ENCODE data around the gene CHST7. TPM values are rescaled to one million over a fixed set of nuclear protein-coding genes. Genes with fewer than 3 reads are reported as not detected.

Gene CHST7
- total and polyA plus RNA-seq, 2 donors (not counting 1 experiment from before 2014, with no cell fraction given) = 1.3 to 2.6 TPM

DNA sequence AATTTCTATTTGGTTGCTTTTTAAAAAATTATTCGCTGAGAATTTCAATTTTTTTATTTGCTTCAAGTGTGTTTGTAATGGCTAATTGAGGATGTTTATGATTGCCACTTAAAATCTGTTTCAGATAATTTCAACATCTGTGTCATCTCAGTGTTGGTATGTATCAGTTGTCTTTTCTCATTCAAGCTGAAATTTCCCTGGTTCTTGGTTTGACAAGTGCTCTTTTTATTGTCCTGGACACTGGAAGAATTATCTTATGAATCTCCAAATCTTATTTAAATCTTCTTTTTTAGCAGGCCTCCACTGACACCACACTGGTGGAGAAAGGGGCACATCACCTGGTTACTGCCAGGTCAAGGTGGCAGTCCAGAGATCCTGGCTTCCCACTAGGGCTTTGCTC is 21.5 kb downstream of the CHST7 start:
- POLR2A ChIA-PET = no interaction called here
- TF ChIP-seq EZH2 (IDR thresholded peaks at IDR 0.05; ENCODE audit: borderline replicate concordance, insufficient read depth, low read depth, low read length, poor library complexity, severe bottlenecking) = no peak
- TF ChIP-seq, protein P1, sequence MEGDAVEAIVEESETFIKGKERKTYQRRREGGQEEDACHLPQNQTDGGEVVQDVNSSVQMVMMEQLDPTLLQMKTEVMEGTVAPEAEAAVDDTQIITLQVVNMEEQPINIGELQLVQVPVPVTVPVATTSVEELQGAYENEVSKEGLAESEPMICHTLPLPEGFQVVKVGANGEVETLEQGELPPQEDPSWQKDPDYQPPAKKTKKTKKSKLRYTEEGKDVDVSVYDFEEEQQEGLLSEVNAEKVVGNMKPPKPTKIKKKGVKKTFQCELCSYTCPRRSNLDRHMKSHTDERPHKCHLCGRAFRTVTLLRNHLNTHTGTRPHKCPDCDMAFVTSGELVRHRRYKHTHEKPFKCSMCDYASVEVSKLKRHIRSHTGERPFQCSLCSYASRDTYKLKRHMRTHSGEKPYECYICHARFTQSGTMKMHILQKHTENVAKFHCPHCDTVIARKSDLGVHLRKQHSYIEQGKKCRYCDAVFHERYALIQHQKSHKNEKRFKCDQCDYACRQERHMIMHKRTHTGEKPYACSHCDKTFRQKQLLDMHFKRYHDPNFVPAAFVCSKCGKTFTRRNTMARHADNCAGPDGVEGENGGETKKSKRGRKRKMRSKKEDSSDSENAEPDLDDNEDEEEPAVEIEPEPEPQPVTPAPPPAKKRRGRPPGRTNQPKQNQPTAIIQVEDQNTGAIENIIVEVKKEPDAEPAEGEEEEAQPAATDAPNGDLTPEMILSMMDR (IDR thresholded peaks at IDR 0.05) = no peak
- no peaks in the 10 kb centered on the region for H3K36me3 ChIP-seq (replicated peaks in 1 of 2; ENCODE audit: control extremely low read depth in 1 of 2, control insufficient read depth in 1 of 2, extremely low read depth in 1 of 2, insufficient read depth in 2 of 2, low read length in 1 of 2)
- no peaks in the 10 kb centered on the region for H3K9me3 ChIP-seq (ENCODE audit: control extremely low read depth in 1 of 3, control insufficient read depth in 2 of 3, insufficient read depth in 1 of 3, low read length in 2 of 3)
- H3K27ac Mint-ChIP-seq = no peak overlapping the region
- intact Hi-C loops (cut with micrococcal nuclease) = no loop called here
- CTCF ChIA-PET = no interaction called here
- no peaks in the 10 kb centered on the region for H3K27me3 Mint-ChIP-seq
- no peak overlapping the region for H3K4me3 ChIP-seq (ENCODE audit: control extremely low read depth in 1 of 5, extremely low read depth in 1 of 5, insufficient read depth in 1 of 5, low read depth in 2 of 5, low read length in 4 of 5)
- H3K9ac ChIP-seq (ENCODE audit: low read length) = no peak overlapping the region
- H3K27ac ChIP-seq (ENCODE audit: low read length in 2 of 2) = no peak overlapping the region
- H4K20me1 ChIP-seq (ENCODE audit: control insufficient read depth, insufficient read depth, low read length, poor library complexity, severe bottlenecking) = no peaks in the 10 kb centered on the region
- no peaks in the 10 kb centered on the region for H3K4me1 ChIP-seq (ENCODE audit: control insufficient read depth in 2 of 2, insufficient read depth in 2 of 2, low read length in 2 of 2)
- H3K4me2 ChIP-seq (replicated peaks; ENCODE audit: low read depth, low read length, poor library complexity, severe bottlenecking) = no peak overlapping the region
- no peak overlapping the region for H2AFZ ChIP-seq (ENCODE audit: insufficient read depth, low read depth, low read length, poor library complexity, severe bottlenecking)
- no peaks in the 10 kb centered on the region for H3K79me2 ChIP-seq (ENCODE audit: control insufficient read depth, insufficient read depth, low read length)
- no CpG with 5 or more reads among the region's 1 CpG for WGBS (ENCODE audit: insufficient coverage)
- H3K9me3 Mint-ChIP-seq (ENCODE audit: insufficient read depth) = no peaks in the 10 kb centered on the region
- H3K27me3 ChIP-seq (replicated peaks in 1 of 4; ENCODE audit: control extremely low read depth in 1 of 4, control insufficient read depth in 3 of 4, insufficient read depth in 4 of 4, low read length in 3 of 4) = no peaks in the 10 kb centered on the region
- ATAC-seq (ENCODE audit: low read depth) = no peak
- DNase-seq = no peak
- H3K4me1 Mint-ChIP-seq = no peaks in the 10 kb centered on the region
- H3K4me3 Mint-ChIP-seq = no peak overlapping the region

- POLR2A ChIA-PET = interaction anchor here (0.7 kb wide), 1 partner anchor 12 kb away, joined by 5 read pairs; no protein-coding TSS in a partner anchor
- CTCF ChIA-PET = interaction anchor here (0.9 kb wide), 1 partner anchor 8 kb away, joined by 3 read pairs; no protein-coding TSS in a partner anchor
- intact Hi-C loops (cut with micrococcal nuclease) = no loop called here
- no peaks in the 10 kb centered on the region for H4K20me1 ChIP-seq (ENCODE audit: control insufficient read depth, insufficient read depth, low read length, poor library complexity, severe bottlenecking)
- no peak overlapping the region for H3K27ac ChIP-seq (ENCODE audit: low read length in 2 of 2)
- Mint-ChIP-seq H3K27me3 (no peaks in the 10 kb centered on the region), H3K27ac (no peak overlapping the region), H3K4me1 (no peaks in the 10 kb centered on the region), H3K4me3 (no peak overlapping the region), H3K9me3 (ENCODE audit: insufficient read depth) (no peaks in the 10 kb centered on the region)
- no peaks in the 10 kb centered on the region for H3K27me3 ChIP-seq (replicated peaks in 1 of 4; ENCODE audit: control extremely low read depth in 1 of 4, control insufficient read depth in 3 of 4, insufficient read depth in 4 of 4, low read length in 3 of 4)
- no peak overlapping the region for H3K4me2 ChIP-seq (replicated peaks; ENCODE audit: low read depth, low read length, poor library complexity, severe bottlenecking)
- no peak overlapping the region for H3K4me3 ChIP-seq (ENCODE audit: control extremely low read depth in 1 of 5, extremely low read depth in 1 of 5, insufficient read depth in 1 of 5, low read depth in 2 of 5, low read length in 4 of 5)
- no peaks in the 10 kb centered on the region for H3K9me3 ChIP-seq (ENCODE audit: control extremely low read depth in 1 of 3, control insufficient read depth in 2 of 3, insufficient read depth in 1 of 3, low read length in 2 of 3)
- TF ChIP-seq, protein P1 (IDR thresholded peaks at IDR 0.05) = no peak
- TF ChIP-seq EZH2 (IDR thresholded peaks at IDR 0.05; ENCODE audit: borderline replicate concordance, insufficient read depth, low read depth, low read length, poor library complexity, severe bottlenecking) = no peak
- no peaks in the 10 kb centered on the region for H3K4me1 ChIP-seq (ENCODE audit: control insufficient read depth in 2 of 2, insufficient read depth in 2 of 2, low read length in 2 of 2)
- H3K9ac ChIP-seq (ENCODE audit: low read length) = no peak overlapping the region
- no peak overlapping the region for H2AFZ ChIP-seq (ENCODE audit: insufficient read depth, low read depth, low read length, poor library complexity, severe bottlenecking)
- no CpG with 5 or more reads among the region's 8 CpGs for WGBS (ENCODE audit: insufficient coverage)
- ATAC-seq (ENCODE audit: low read depth) = no peak
- no peak for DNase-seq
- H3K36me3 ChIP-seq (replicated peaks in 1 of 2; ENCODE audit: control extremely low read depth in 1 of 2, control insufficient read depth in 1 of 2, extremely low read depth in 1 of 2, insufficient read depth in 2 of 2, low read length in 1 of 2) = peaks cover 0 to 6% of the 10 kb centered on the region in 2 experiments
- H3K79me2 ChIP-seq (ENCODE audit: control insufficient read depth, insufficient read depth, low read length) = no peaks in the 10 kb centered on the region
Measured at GRCh38 chrX:46597208-46597607, 23.6 kb downstream of the CHST7 start.
